NCI-H524 treated with DMSO at 0.1 percent for 48 hours (cell line): Measurements from ENCODE around the gene GINS1.

Source experiments
- DNase-seq: peaks from one replicate; lab custom pipeline; 2025; lab: John Stamatoyannopoulos, UW

GINS1 gene

DNA sequence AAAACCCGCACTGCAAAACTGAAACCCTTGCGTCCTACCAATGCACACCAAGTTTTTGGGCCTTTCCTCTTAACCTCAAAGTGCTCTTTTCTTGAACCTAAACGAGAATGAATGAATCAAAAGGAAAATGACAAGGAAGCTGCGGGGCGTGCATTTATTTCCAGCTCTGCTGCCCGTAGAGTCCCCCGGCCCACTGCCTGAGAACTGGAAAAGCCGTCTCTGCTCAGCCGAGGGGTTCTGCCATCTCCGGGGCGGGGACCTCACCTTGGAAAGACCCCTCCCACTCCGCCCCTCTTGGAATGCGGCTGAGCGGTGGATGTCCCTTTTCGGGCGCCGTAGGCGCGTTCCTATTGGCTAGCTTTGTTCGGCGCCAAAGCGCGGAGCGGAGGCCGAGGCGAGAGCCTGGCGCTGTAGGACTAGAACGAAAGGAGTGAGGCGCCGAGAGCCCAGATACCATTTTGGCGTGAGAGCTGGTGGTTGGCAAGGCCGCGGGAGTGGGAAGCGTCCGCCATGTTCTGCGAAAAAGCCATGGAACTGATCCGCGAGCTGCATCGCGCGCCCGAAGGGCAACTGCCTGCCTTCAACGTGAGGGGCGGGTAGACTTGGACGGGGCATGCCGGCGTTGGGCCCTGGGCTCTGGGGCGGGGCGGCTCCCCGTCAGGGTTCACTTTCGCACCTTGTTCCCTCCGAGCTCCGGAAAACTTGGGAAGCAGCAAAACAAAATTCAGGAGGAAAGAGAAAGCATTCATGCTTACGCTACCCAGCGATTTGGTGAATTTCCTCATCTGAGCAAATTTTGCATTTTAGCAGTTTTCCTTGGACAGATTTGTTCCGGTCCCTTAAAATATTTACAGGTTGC is at the start of gene GINS1:
Gene GINS1 (plus strand): TSS at position 363 of the 859 bp plus-strand sequence. CDS start 148 bp downstream, at position 511.
- peak; percentile 67 for DNase-seq

DNA sequence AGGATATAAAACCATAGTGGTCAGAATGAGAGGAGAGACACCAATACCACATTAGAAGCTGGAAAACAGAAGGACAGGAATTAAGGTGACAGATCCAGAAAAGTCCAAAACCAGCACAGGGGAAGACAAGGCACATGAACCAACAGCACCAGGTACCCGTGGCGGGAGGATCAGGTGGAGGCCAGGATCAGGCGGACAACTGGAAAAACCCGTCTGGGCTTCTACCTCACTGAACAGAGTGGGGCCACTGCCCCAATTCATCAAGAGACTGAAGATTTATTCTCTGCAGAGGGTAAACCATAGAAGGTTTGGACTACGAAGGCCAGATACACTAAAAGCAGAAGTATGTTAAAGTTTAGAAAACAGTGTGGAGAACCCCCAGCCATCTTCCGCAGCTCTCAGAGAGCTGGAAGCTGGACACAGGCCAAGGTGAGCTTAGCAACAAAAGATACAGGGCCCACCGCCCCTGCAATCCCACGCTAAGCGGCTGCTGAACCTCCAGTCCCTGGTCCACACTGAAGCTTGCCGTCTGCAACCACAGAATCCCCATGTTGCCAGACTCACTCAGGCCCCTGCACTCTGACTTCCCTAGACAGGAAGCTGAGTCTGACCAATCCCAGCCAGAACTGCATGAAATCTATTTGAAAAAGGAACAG is 46.7 kb upstream of the GINS1 start:
- no peak for DNase-seq

DNA sequence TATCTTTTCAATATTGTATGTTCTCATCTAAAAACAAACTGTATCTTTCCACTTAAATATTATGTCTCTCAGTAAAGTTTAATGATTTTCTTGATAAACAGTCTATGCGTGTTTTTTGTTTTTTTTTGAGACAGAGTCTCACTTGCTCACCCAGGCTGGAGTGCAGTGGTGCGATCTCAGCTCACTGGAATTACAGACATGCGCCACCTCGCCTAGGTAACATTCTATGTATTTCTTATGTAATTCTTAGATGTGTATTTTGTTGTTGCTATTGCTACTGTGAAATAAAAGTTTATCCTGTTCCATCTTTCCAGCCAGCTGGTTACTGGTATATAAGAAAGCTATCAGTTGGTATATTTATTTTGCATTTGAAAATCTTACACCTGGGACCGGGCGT is 46.2 kb upstream of the GINS1 start:
- DNase-seq, result no peak

DNA sequence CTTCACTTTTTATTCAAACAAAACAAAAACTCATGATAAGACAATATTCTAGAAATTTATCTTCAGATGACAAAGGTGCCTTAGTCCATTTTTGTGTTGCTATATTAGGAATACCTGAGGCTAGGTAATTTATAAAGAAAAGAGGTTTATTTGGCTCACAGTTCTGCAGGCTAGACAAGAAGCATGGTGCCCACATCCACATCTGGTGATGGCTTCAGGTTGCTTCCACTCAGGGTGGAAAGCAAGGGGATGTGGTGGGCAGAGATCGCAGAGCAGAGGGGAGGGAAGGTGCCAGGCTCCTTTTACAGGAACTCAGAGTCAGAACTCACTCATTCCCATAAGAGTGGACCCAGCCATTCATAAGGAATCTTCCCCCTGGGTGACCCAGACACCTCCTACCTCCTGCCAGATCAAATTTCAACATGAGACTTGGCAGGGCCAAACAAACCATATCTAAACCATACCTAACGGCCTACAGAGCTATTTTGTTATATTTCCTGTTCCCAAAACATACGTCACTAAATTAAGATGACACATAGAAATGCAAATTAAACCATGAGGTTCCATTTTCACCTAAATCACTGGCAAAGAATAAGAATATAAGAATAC is 43.2 kb upstream of the GINS1 start:
- DNase-seq, result no peak

DNA sequence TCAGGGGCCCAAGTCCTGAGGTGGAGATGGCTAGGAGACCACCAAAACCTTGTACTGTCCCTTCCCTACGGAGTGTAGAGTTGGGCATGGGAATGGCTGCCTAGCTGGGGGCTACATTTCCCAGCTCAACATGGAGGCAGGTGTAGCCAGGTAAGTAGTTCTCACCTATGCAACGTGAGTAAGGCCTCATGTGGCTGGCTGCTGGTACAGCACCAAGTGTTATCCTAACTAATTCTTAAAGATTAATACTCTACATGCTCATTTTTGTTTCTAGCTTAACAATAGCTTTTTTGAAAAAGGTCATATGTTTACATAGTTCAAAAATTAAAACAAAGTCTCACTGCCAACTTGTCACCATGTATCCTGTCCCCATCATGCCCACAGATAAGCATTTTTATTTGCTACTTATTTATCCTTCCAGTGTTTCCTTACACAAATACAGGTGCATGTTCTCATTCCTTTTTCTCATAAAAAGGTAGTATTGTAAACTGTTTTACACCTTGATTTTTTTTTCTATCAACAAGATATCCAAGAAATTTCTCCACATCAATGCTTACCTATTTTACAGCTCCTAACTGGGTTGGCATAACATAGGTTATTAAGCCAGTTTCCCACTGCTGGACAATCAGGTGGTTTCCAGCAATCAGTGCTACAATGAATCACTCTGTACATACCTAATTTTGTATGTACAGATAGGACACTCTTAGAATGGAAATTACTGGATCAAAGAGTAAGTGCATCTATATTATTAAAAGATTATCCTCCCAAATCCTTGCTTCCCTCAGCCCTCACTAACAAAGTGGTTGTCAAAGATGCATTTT is 42.4 kb upstream of the GINS1 start:
- DNase-seq, result no peak

- no peak for DNase-seq
Observed at GRCh38 chr20:25368526-25368925, 38.9 kb upstream of the GINS1 start.

DNA sequence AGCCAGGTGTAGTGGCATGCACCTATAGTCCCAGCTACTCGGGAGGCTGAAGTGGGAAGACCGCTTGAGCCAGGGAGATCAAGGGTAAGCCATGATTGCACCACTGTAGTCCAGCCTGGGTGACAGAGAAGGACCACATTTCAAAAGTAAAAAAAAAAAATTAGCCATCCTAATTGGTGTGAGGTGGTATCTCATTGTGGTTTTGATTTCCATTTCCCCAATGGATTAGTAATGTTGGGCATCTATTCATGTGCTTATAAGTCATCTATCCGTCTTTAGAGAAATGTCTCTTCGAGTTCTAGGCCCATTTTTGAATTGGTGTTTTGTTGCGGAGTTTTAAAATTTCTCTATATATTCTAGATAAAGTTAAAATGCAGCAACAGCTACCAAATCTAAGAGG is 38.5 kb upstream of the GINS1 start:
- no peak for DNase-seq

DNA sequence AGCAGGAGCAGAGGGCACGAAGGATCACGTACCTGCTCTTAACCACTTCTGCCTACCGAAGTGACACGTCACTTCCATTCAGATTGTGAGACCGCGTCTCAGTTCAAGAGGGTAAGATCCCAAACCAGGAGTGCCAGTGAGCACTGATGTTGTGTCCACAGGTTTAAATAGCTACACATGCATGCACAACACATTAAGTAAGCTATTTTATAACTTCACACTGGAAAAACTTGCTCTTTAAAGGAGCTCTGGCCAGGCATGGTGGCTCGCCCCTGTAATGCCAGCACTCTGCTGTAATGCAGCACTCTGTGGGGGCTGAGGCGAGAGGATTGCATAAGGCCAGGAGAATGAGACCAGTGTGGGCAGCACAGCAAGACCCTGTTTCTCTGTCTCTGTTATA is 37.9 kb upstream of the GINS1 start:
- DNase-seq, result no peak

DNA sequence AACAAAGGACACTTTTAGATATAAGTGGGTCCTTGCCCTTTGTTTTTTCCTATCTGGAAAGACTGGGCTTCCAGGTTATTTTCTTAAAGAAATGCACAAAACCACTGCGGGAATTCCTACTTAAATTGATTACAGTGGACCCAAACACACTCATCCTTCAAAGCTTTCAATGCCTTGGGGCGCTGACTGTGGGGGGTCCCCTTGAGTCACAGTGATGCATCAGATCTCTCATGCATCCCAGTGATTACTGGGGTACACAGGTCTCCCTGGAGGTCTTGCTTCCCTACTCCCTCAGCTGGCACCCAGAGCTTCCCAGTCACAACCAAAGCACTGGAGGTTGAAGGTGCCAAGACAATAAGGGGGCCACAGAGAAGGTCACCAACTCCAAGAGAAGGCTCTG is 37.5 kb upstream of the GINS1 start:
- no peak for DNase-seq

DNA sequence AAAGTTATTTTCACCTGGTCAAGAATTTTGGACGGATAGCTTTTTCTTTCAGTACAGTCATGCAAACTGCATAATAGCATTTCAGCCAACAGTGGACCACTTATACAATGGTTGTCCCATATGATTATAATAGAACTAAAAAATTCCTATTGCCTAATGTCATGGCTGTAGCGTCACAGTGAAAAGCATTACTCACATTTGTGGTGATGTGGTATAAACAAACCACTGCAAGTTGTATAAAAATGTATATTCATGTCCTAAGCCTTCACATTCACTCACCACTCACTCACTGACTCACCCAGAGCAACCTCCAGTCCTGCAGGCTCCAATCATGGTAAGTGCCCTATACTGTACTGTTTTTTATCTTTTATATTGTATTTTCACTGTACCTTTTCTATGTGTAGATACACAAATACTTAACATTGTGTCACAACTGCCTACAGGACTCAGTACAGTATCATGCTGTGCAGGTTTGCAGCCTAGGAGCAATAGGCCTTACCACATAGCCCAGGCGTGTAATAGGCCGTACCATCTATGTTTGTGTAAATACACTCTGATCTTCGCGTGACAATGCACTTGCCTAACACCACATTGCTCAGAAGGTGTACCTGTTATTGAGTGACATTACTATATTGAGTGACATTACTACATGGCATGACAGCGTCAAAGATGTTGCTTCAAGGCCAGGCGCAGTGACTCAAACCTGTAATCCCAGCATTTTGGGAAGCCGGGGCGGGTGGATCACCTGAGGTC is 34.7 kb upstream of the GINS1 start:
- DNase-seq, result no peak

GRCh38 chr20:25374842-25375241 is 32.6 kb upstream of the GINS1 start:
- no peak for DNase-seq

GRCh38 chr20:25376236-25376635 is 31.2 kb upstream of the GINS1 start:
- no peak for DNase-seq

GRCh38 chr20:25376886-25377285 is 30.6 kb upstream of the GINS1 start:
- no peak for DNase-seq

- no peak for DNase-seq
Observed at GRCh38 chr20:25378189-25378883, 29.1 kb upstream of the GINS1 start.

GRCh38 chr20:25378884-25379733 is 28.4 kb upstream of the GINS1 start:
- DNase-seq, result no peak

DNA sequence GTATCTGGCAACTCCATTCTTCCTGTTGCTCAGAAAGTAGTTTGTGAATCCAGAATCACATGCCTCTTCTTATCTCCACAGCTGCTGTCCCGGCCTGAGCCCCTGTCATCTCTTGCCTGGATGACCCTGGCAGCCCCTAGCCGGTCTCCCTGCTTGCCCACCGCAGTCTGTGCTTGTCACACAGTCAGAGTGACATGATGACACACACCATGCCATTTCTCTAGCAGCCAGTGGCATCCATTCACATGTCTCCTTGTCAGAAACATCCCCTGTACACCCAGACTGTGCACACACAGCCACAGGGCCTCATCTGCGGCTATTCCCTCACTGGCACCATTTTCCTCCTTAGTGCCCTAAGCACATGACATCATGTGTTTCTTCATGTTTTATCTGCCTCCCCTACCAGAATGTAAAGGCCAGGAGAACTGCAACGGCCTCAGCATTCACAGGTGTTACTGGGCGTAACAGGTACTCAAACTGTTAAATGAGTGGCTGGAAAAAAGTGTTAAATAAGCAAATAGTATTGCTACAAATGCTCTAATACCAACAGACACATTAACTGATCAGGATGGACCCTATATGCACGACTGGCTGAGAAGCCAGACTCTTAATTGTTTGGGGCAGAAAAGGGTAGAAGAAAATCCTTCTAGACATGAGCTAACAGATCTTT is 26.4 kb upstream of the GINS1 start:
- DNase-seq, result no peak

- DNase-seq, result no peak
Observed at GRCh38 chr20:25382704-25383370, 24.6 kb upstream of the GINS1 start.

- DNase-seq, result peak; percentile 43
Observed at GRCh38 chr20:25389401-25389857, 18.0 kb upstream of the GINS1 start.
